ENCODE measurements around the gene HS1BP3.
A peak's percentile ranks its signal among the peaks of the same experiment; 100 is the strongest.

Gene HS1BP3

DNA sequence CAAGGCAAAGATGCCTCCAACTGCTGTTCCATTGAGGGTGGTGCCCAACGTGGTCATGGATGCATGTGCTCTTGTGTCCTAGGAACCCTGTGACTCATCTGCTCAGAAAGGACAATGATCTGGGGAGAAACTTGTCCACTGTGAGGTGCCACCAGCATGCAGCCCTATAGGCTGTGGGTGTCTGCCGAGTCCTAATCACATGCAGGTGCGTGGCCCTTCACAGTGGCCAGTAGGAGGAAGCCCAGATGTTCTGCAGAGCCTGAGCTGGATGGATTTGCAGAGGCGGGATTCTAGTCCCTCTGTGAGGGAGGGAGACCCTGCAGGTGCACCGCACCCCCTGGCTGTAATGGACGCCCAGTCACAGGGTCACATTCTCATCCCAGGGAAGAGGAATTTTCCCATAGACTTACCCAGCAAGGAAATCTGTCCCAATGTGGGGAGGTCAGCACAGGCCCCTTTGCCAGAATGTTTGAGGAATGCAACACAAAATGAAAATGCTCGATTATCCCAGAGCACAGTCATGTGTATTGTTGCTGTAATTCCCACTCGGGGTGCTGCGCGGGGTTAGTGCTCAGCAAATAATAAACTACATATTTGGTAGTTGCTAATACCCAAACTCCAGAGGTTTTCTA, 30.0 kb upstream of the HS1BP3 start:
- no peak for DNase-seq (ENCODE audit: low read depth in 2 of 2)
- no peak for TF ChIP-seq CTCF (IDR thresholded peaks at IDR 0.05; ENCODE audit: low read depth, low read length)

GRCh38 chr2:20678780-20679179, 27.9 kb upstream of the HS1BP3 start:
- no peak for TF ChIP-seq CTCF (IDR thresholded peaks at IDR 0.05; ENCODE audit: low read depth, low read length)
- no peak for DNase-seq (ENCODE audit: low read depth in 2 of 2)
- no peak overlapping the region for H3K4me3 ChIP-seq (replicated peaks in 1 of 2; ENCODE audit: low read depth in 2 of 2, low read length in 2 of 2)

More for the DNA sequence above, 30.0 kb upstream of the HS1BP3 start:
- no peak overlapping the region for H3K4me3 ChIP-seq (replicated peaks in 1 of 2; ENCODE audit: low read depth in 2 of 2, low read length in 2 of 2)

- H3K4me3 ChIP-seq (replicated peaks in 1 of 2; ENCODE audit: low read depth in 2 of 2, low read length in 2 of 2) = no peak overlapping the region
- no peak for DNase-seq (ENCODE audit: low read depth in 2 of 2)
- no peak for TF ChIP-seq CTCF (IDR thresholded peaks at IDR 0.05; ENCODE audit: low read depth, low read length)
Observed at GRCh38 chr2:20678086-20678395, 27.1 kb upstream of the HS1BP3 start.

GRCh38 chr2:20677301-20678085, 26.6 kb upstream of the HS1BP3 start:
- H3K4me3 ChIP-seq (replicated peaks in 1 of 2; ENCODE audit: low read depth in 2 of 2, low read length in 2 of 2) = no peak overlapping the region
- no peak for TF ChIP-seq CTCF (IDR thresholded peaks at IDR 0.05; ENCODE audit: low read depth, low read length)
- no peak for DNase-seq (ENCODE audit: low read depth in 2 of 2)

GRCh38 chr2:20676353-20677215, 25.7 kb upstream of the HS1BP3 start:
- no peak overlapping the region for H3K4me3 ChIP-seq (replicated peaks in 1 of 2; ENCODE audit: low read depth in 2 of 2, low read length in 2 of 2)
- TF ChIP-seq CTCF (IDR thresholded peaks at IDR 0.05; ENCODE audit: low read depth, low read length) = peak; percentile 10
- peak in 1 of 2 donors; percentile 35 for DNase-seq (ENCODE audit: low read depth in 2 of 2)

DNA sequence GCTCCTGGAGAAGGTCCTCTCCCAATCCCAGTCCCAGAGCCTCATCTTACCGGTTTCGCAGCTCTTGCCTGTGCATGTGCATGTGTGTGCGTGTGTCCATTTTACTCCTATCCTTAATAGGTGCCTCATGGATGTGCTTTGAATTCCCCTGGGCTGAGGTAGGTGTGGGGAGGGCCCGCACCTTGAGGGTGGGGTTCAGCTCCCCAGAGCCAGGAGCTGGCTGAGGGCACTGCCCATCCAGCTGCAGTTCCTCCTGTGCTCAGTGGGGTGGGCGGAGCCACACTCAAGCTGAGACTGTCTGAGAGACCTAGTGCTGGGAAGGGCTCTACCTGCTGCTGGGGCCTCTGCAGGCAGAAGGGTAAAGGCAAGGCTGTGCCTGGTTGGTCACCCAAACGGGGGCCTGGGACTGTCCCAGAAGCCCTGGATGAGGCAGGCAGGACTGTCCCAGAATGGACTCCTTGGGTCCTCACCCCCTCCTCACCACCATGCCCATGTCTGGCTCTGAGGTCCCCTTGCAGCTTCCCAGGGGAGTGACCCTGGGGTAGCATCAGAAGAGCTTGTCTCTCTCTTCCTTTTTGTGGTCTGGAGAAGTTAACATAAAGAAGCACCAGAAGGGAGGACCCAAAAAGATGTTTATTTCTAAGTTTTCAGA, 24.9 kb upstream of the HS1BP3 start:
- DNase-seq (ENCODE audit: low read depth in 2 of 2) = no peak
- TF ChIP-seq CTCF (IDR thresholded peaks at IDR 0.05; ENCODE audit: low read depth, low read length) = no peak
- no peak overlapping the region for H3K4me3 ChIP-seq (replicated peaks in 1 of 2; ENCODE audit: low read depth in 2 of 2, low read length in 2 of 2)

Measured in cardiac fibroblast (primary cell).